Spleen (tissue), 7 donors: Measurements from ENCODE around the gene TFAM.

Experiments used
- POLR2A ChIP-seq, 3 donors: fragments of 450-650 bp; IDR thresholded peaks; one replicate each; pipeline ENCODE4 v1.5.1; 2017; ENCODE audit warnings: antibody characterized with exemption in 3 of 3, mild to moderate bottlenecking in 1 of 3
- POLR2AphosphoS5 ChIP-seq, 3 donors: sonication (generic); formaldehyde crosslinking; IDR thresholded peaks; one replicate each; pipeline ENCODE4 v1.5.1; 2017; ENCODE audit warnings: antibody characterized with exemption in 3 of 3
- TF ChIP-seq, protein P1 (sequence below), 11 experiments: fragments of 200-600 bp in 7 of 11; fragments of 450-650 bp in 4 of 11; sonication (generic) in 4 of 11; IDR thresholded peaks in 8 of 11; conservative IDR thresholded peaks in 3 of 11; 1 replicate in 7 of 11; 2 replicates in 4 of 11; pipeline versions ENCODE4 v1.4.0 to v1.8.0; 2016 to 2021; ENCODE audit warnings: antibody characterized with exemption in 11 of 11, inconsistent platforms in 4 of 11, mild to moderate bottlenecking in 1 of 11
- donor health status: DM: no; HTN: no; CAD: no; lungs with moderate emphysema.
- donor health status: DM: no; HTN: no; CAD: no.
- donor health status: DM: no; HTN: no; CAD: no.

- TF ChIP-seq, protein P1, sequence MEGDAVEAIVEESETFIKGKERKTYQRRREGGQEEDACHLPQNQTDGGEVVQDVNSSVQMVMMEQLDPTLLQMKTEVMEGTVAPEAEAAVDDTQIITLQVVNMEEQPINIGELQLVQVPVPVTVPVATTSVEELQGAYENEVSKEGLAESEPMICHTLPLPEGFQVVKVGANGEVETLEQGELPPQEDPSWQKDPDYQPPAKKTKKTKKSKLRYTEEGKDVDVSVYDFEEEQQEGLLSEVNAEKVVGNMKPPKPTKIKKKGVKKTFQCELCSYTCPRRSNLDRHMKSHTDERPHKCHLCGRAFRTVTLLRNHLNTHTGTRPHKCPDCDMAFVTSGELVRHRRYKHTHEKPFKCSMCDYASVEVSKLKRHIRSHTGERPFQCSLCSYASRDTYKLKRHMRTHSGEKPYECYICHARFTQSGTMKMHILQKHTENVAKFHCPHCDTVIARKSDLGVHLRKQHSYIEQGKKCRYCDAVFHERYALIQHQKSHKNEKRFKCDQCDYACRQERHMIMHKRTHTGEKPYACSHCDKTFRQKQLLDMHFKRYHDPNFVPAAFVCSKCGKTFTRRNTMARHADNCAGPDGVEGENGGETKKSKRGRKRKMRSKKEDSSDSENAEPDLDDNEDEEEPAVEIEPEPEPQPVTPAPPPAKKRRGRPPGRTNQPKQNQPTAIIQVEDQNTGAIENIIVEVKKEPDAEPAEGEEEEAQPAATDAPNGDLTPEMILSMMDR (IDR thresholded peaks at IDR 0.05 in 8 of 11, conservative IDR thresholded peaks at IDR 0.05 in 3 of 11), result no peak
- TF ChIP-seq POLR2AphosphoS5 (IDR thresholded peaks at IDR 0.05), result no peak
- no peak for TF ChIP-seq POLR2A (IDR thresholded peaks at IDR 0.05)
These were observed 27.3 kb downstream of the TFAM start for GRCh38 chr10:58412502-58412961.
